ENCODE results near the gene ARSB.

The ARSB gene

DNA sequence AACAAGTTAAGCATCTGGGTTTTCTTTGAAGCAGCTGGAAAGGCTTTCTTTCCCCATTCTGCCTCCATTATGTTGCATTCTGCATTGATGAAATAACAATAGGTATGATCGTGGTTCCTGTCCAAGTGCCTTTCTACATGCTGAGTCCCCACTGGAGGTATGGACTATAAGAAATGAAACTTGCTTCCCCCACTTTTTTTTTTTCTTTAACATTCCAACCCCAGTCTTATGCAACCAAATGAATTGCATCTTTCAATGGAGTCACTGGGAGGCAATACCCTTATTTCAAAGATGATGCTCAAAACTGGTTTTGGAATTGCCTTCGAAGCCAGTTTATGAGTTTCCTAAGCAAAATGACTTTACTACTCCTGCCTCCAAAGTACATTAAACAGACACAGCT, 58.9 kb downstream of the ARSB start:
- DNase-seq (ENCODE audit: low spot score): no peak
- Histone ChIP-seq H3K27ac (no peak overlapping the region), H3K4me3 (no peak overlapping the region)
- TF ChIP-seq, protein P1, sequence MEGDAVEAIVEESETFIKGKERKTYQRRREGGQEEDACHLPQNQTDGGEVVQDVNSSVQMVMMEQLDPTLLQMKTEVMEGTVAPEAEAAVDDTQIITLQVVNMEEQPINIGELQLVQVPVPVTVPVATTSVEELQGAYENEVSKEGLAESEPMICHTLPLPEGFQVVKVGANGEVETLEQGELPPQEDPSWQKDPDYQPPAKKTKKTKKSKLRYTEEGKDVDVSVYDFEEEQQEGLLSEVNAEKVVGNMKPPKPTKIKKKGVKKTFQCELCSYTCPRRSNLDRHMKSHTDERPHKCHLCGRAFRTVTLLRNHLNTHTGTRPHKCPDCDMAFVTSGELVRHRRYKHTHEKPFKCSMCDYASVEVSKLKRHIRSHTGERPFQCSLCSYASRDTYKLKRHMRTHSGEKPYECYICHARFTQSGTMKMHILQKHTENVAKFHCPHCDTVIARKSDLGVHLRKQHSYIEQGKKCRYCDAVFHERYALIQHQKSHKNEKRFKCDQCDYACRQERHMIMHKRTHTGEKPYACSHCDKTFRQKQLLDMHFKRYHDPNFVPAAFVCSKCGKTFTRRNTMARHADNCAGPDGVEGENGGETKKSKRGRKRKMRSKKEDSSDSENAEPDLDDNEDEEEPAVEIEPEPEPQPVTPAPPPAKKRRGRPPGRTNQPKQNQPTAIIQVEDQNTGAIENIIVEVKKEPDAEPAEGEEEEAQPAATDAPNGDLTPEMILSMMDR (IDR thresholded peaks at IDR 0.05): no peak

GRCh38 chr5:78925129-78925876, 59.8 kb downstream of the ARSB start:
- Histone ChIP-seq H3K4me3 (no peak overlapping the region), H3K27ac (no peak overlapping the region)
- TF ChIP-seq, protein P1 (IDR thresholded peaks at IDR 0.05): no peak
- no peak for DNase-seq (ENCODE audit: low spot score)

DNA sequence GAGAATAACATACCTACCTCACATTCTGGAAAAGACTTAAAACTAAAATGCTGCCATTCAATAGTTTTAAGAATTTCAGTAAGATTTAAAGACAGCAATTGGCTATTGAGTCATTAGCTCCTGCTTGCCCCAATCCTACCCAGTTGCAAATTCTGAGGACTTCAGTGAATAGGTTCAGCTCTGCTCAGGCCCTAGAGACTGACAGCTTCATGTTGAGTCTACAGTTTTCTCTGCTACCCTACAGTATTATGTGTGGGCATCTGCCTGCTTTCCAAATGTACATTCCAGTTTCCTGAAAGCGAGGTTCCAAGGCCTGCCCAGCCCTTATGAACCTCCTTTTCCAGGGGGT, 61.5 kb downstream of the ARSB start:
- TF ChIP-seq, protein P1 (IDR thresholded peaks at IDR 0.05): no peak
- DNase-seq (ENCODE audit: low spot score): no peak
- no peak overlapping the region for H3K4me3 ChIP-seq

DNA sequence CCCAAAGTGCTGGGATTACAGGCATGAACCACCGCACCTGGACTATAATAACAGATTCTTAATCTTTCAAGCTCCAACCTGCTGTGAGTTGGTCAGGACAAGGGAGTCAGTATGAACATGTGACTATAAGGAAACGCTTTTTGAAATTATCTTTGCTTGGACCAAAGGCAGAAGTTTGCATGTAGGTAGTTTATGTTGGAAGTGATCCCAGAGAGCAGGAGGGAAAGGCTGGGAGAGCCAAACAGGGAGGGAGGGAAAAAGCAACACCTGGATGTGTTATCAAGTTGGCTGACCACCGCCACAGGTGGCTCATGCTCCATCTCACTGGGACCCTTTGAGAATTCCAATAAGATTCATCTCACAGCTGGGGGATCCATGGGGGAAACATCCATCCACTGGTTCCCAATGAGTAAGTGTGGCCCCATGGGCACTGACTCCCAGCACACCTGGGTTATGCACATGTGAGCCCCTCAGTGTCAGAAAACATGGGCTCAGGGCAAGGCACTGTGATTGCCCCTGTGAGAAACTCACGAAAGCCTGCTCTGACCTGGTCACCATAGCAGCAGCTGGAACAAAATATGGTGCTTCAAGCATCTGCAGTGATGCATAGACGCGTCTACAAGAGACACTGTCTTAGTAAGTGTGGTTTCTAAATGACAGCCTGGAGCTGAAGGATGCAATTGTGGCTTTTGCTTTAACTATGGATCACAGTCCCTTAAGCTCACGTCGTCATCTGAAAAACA, 62.1 kb downstream of the ARSB start:
- DNase-seq (ENCODE audit: low spot score): no peak
- Histone ChIP-seq H3K27ac (no peak overlapping the region), H3K4me3 (no peak overlapping the region)
- TF ChIP-seq, protein P1 (IDR thresholded peaks at IDR 0.05): no peak

More for the DNA sequence above, 61.5 kb downstream of the ARSB start:
- no peak overlapping the region for H3K27ac ChIP-seq

DNA sequence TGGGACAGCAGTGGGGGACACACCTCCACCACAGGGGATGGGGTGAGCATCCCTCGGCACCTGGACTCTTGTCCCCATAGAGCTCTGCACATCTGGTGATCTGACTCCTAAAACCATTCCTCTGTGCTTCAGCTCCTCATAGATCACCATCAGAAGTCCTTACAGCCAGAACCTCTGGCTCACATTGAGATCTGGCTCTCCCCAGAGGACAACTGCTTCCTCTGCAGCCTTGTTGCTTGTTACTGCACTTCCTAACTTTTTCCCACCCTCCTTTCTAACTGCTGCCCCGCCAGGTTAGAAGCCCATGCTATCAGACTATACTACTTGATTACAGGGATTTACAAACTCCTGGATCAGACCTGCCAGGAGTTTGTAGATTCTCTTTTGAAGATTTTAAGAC, 64.5 kb downstream of the ARSB start:
- TF ChIP-seq, protein P1 (IDR thresholded peaks at IDR 0.05): no peak
- no peak overlapping the region for H3K4me3 ChIP-seq
- no peak for DNase-seq (ENCODE audit: low spot score)
- no peak overlapping the region for H3K27ac ChIP-seq

DNA sequence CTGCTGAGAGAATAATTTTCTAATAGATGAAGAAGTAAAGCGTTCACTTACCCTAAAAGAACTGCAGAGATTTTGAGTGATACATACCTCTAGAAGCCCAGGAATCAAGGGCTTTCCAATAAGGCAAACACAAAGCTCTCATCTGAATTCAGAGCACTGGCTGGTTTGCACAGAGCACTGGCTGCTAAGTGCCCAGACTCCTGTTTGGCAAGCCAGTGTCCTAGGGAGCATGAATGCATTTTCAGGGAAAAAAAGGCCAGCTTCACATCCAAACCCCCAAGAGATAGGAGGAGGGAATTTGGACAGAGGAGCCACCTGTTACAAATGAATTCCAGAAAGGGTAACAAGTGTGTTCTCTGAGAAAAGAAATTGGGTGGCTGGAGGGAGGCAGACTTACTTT, 65.3 kb downstream of the ARSB start:
- no peak overlapping the region for H3K27ac ChIP-seq
- H3K4me3 ChIP-seq: no peak overlapping the region
- DNase-seq (ENCODE audit: low spot score): no peak
- TF ChIP-seq, protein P1 (IDR thresholded peaks at IDR 0.05): no peak

DNA sequence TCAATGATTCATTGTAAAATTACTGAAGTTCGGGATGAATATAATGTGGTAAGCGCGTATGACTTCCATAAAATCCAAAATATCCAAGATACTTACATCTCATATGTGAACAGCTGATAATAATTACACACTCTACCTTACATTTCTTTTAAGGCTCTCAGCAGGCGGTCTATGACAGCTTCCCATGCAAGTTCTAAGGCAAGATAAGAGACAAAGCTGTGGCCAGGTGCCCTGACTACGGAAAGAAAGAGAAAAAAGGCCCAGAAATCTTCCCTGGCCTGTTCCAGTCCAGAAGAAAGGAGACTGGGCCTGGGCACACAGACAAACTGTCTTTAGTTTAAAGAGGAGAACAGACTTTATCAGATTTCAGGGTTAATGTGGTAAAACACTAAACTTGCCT, 69.1 kb downstream of the ARSB start:
- Histone ChIP-seq H3K4me3 (no peak overlapping the region), H3K27ac (no peak overlapping the region)
- no peak for DNase-seq (ENCODE audit: low spot score)
- TF ChIP-seq, protein P1 (IDR thresholded peaks at IDR 0.05): no peak
